H1 (cell line): ENCODE results near the gene CYTL1. TPM values are rescaled to one million over a fixed set of nuclear protein-coding genes. Genes with fewer than 3 reads are reported as not detected.

ENCODE experiments used
- CTCF ChIA-PET: fragments of 300-600 bp; sonication (Branson Sonifier 250); formaldehyde crosslinking; loops from one replicate; lab custom pipeline; 2021; ENCODE audit not compliant: partially characterized antibody; lab: Charles Lee
- POLR2A ChIA-PET: fragments of 300-600 bp; sonication (Branson Sonifier 250); formaldehyde crosslinking; loops from one replicate; lab custom pipeline; 2021; ENCODE audit warnings: inconsistent platforms; ENCODE audit not compliant: partially characterized antibody; lab: Charles Lee
- DNase-seq, 2 experiments: peaks; one replicate each; pipeline versions ENCODE4 v3.0.0 to v3.0.0-alpha.2; 2010 to 2022; ENCODE audit warnings: low spot score in 2 of 2, low read depth in 1 of 2, mixed read lengths in 1 of 2
- FAIRE-seq: peaks from 2 replicates; lab custom pipeline; 2011; peaks lifted over from hg19 to GRCh38; lab: Jason Lieb, UNC
- H2AFZ ChIP-seq: 2 replicates; pipeline ENCODE4 v1.8.1; 2012; ENCODE audit warnings: low read length, inconsistent platforms
- H2AK5ac ChIP-seq: 2 replicates; pipeline ENCODE4 v1.6.1; 2013; ENCODE audit warnings: low read depth, low read length
- H2BK120ac ChIP-seq: replicated peaks from 2 replicates; pipeline ENCODE3; 2013; ENCODE audit warnings: low read depth, low read length, inconsistent platforms
- H2BK12ac ChIP-seq: 2 replicates; pipeline ENCODE4 v1.6.1; 2013; ENCODE audit warnings: low read depth, low read length
- H2BK15ac ChIP-seq: 2 replicates; pipeline ENCODE4 v1.6.1; 2013; ENCODE audit warnings: low read length
- H2BK20ac ChIP-seq: 2 replicates; pipeline ENCODE4 v1.6.1; 2013; ENCODE audit warnings: low read length
- H2BK5ac ChIP-seq: 2 replicates; pipeline ENCODE4 v1.6.1; 2013; ENCODE audit warnings: low read depth, low read length
- H3K14ac ChIP-seq: 2 replicates; pipeline ENCODE4 v1.6.1; 2013; ENCODE audit warnings: inconsistent platforms; ENCODE audit not compliant: insufficient read length
- H3K18ac ChIP-seq: 2 replicates; pipeline ENCODE4 v1.6.1; 2013; ENCODE audit warnings: low read length; ENCODE audit errors: extremely low read depth
- H3K23ac ChIP-seq: 2 replicates; pipeline ENCODE4 v1.6.1; 2013; ENCODE audit warnings: inconsistent platforms; ENCODE audit not compliant: insufficient read length
- H3K23me2 ChIP-seq: 2 replicates; pipeline ENCODE4 v1.6.1; 2013; ENCODE audit warnings: low read depth, low read length
- H3K27ac ChIP-seq: 2 replicates; pipeline ENCODE4 v1.6.1; 2011; ENCODE audit warnings: low read depth, low read length, inconsistent platforms
- H3K27me3 ChIP-seq, 4 experiments: replicated peaks in 1 of 4; 1 replicate in 1 of 4; 2 replicates in 3 of 4; pipeline versions ENCODE4 v1.6.1 to v1.8.1; 2011 to 2013; ENCODE audit warnings: low read length in 3 of 4, mild to moderate bottlenecking in 3 of 4, inconsistent platforms in 2 of 4, mixed read lengths in 2 of 4, moderate library complexity in 1 of 4; ENCODE audit not compliant: control insufficient read depth in 3 of 4, insufficient read depth in 3 of 4; ENCODE audit errors: extremely low read depth in 1 of 4
- H3K36me3 ChIP-seq, 4 experiments: 2 replicates each; pipeline versions ENCODE4 v1.6.1 to v1.8.1; 2011 to 2013; ENCODE audit warnings: mild to moderate bottlenecking in 4 of 4, low read length in 3 of 4, moderate library complexity in 2 of 4, control low read depth in 1 of 4, inconsistent platforms in 1 of 4; ENCODE audit not compliant: insufficient read depth in 4 of 4, control insufficient read depth in 2 of 4
- H3K4ac ChIP-seq: replicated peaks from 2 replicates; pipeline ENCODE3; 2013; ENCODE audit warnings: low read length, low read depth, mixed read lengths, inconsistent platforms; ENCODE audit not compliant: insufficient read length
- H3K4me1 ChIP-seq, 4 experiments: replicated peaks in 1 of 4; 1 replicate in 1 of 4; 2 replicates in 3 of 4; pipeline versions ENCODE4 v1.6.1 to v1.8.1; 2011 to 2013; ENCODE audit warnings: low read length in 3 of 4, inconsistent platforms in 2 of 4, mixed read lengths in 1 of 4; ENCODE audit not compliant: insufficient read depth in 4 of 4, control insufficient read depth in 3 of 4
- H3K4me2 ChIP-seq, 2 experiments: 2 replicates each; pipeline versions ENCODE4 v1.6.1 to v1.8.1; 2011 to 2013; ENCODE audit warnings: low read depth in 2 of 2, low read length in 2 of 2, control low read depth in 1 of 2, inconsistent platforms in 1 of 2, mild to moderate bottlenecking in 1 of 2; ENCODE audit not compliant: insufficient read depth in 1 of 2
- H3K4me3 ChIP-seq, 4 experiments: fragments of 200-600, 300-600 bp in 1 of 4; sonication (generic), shearing (Covaris generic), sonication (Bioruptor Twin) in 1 of 4; 2 replicates each; pipeline versions ENCODE4 v1.5.1 to v1.8.1; 2011 to 2016; ENCODE audit warnings: low read length in 4 of 4, low read depth in 3 of 4, control low read depth in 2 of 4, inconsistent platforms in 2 of 4, mild to moderate bottlenecking in 2 of 4, mixed read lengths in 1 of 4, moderate library complexity in 1 of 4; ENCODE audit not compliant: insufficient read depth in 2 of 4; ENCODE audit errors: extremely low read depth in 1 of 4
- H3K56ac ChIP-seq: replicated peaks from 2 replicates; pipeline ENCODE3; 2013; ENCODE audit warnings: low read depth, mild to moderate bottlenecking, mixed read lengths, low read length, inconsistent platforms; ENCODE audit not compliant: insufficient read length
- H3K79me1 ChIP-seq: 2 replicates; pipeline ENCODE4 v1.6.1; 2013; ENCODE audit warnings: low read depth, low read length, control low read depth
- H3K79me2 ChIP-seq, 2 experiments: 2 replicates each; pipeline versions ENCODE4 v1.6.1 to v1.8.1; 2012 to 2013; ENCODE audit warnings: low read length in 2 of 2, mild to moderate bottlenecking in 2 of 2, inconsistent platforms in 1 of 2; ENCODE audit not compliant: insufficient read depth in 2 of 2, control insufficient read depth in 1 of 2
- H3K9ac ChIP-seq, 4 experiments: replicated peaks in 1 of 4; 1 replicate in 1 of 4; 2 replicates in 3 of 4; pipeline versions ENCODE4 v1.6.1 to v1.8.1; 2011 to 2013; ENCODE audit warnings: low read depth in 3 of 4, low read length in 3 of 4, control low read depth in 2 of 4, mild to moderate bottlenecking in 2 of 4, moderate library complexity in 2 of 4, inconsistent platforms in 1 of 4; ENCODE audit errors: extremely low read depth in 1 of 4
- H3K9me3 ChIP-seq, 2 experiments: 2 replicates each; pipeline versions ENCODE4 v1.6.1 to v1.8.1; 2012 to 2013; ENCODE audit warnings: mild to moderate bottlenecking in 2 of 2, moderate library complexity in 2 of 2, control low read depth in 1 of 2, inconsistent platforms in 1 of 2, low read depth in 1 of 2, low read length in 1 of 2, mixed read lengths in 1 of 2; ENCODE audit not compliant: insufficient read depth in 2 of 2
- H4K20me1 ChIP-seq, 2 experiments: replicated peaks in 1 of 2; 2 replicates each; pipeline versions ENCODE3 to v1.8.1; 2011 to 2013; ENCODE audit warnings: inconsistent platforms in 2 of 2, low read length in 2 of 2, mild to moderate bottlenecking in 1 of 2; ENCODE audit not compliant: insufficient read depth in 2 of 2, control insufficient read depth in 1 of 2
- H4K5ac ChIP-seq: 2 replicates; pipeline ENCODE4 v1.6.1; 2013; ENCODE audit warnings: low read length, low read depth, mixed read lengths, inconsistent platforms; ENCODE audit not compliant: insufficient read length
- H4K8ac ChIP-seq: 2 replicates; pipeline ENCODE4 v1.8.0; 2013; ENCODE audit warnings: mild to moderate bottlenecking, moderate library complexity, low read length, inconsistent platforms; ENCODE audit not compliant: insufficient read depth; ENCODE audit errors: extremely low read depth
- H4K91ac ChIP-seq: replicated peaks from 2 replicates; pipeline ENCODE3; 2013; ENCODE audit warnings: low read length, mixed read lengths, inconsistent platforms; ENCODE audit not compliant: insufficient read length
- CREB1 ChIP-seq: IDR thresholded peaks from 2 replicates; pipeline ENCODE4 v1.6.1; 2012; ENCODE audit warnings: inconsistent platforms
- EGR1 ChIP-seq: IDR thresholded peaks from 2 replicates; pipeline ENCODE4 v1.6.1; 2011; ENCODE audit warnings: low read depth, low read length, borderline replicate concordance
- NRF1 ChIP-seq: IDR thresholded peaks from 2 replicates; pipeline ENCODE4 v1.6.1; 2011; ENCODE audit warnings: mild to moderate bottlenecking, low read depth, low read length, improper control_type of control experiment
- RAD21 ChIP-seq, 2 experiments: IDR thresholded peaks in 1 of 2; conservative IDR thresholded peaks in 1 of 2; 2 replicates each; pipeline ENCODE4 v1.6.1; 2011; ENCODE audit warnings: low read depth in 2 of 2, low read length in 2 of 2, improper control_type of control experiment in 1 of 2, inconsistent platforms in 1 of 2, mild to moderate bottlenecking in 1 of 2, moderate library complexity in 1 of 2
- RXRA ChIP-seq: IDR thresholded peaks from 2 replicates; pipeline ENCODE4 v1.6.1; 2011; ENCODE audit warnings: low read depth, mild to moderate bottlenecking, low read length, moderate library complexity; ENCODE audit not compliant: insufficient read depth
- SP2 ChIP-seq: IDR thresholded peaks from 2 replicates; pipeline ENCODE4 v1.6.1; 2012; ENCODE audit warnings: mild to moderate bottlenecking, low read length, inconsistent platforms
- WGBS, 2 experiments: shearing (Covaris generic) in 1 of 2; methylation state at CpG; one replicate each; pipeline versions ENCODE4 v1.1.6 to v1.1.7; 2013 to 2015; ENCODE audit warnings: low lambda C conversion rate in 2 of 2, mixed read lengths in 2 of 2, inconsistent platforms in 1 of 2, low coverage in 1 of 2, missing lambda C conversion rate in 1 of 2; ENCODE audit not compliant: insufficient replicate concordance in 2 of 2, insufficient coverage in 1 of 2, insufficient read length in 1 of 2; ENCODE audit errors: extremely low coverage in 1 of 2, missing lambda C conversion rate in 1 of 2; 5-methylcytosine and 5-hydroxymethylcytosine counted together
- polyA plus RNA-seq, 7 experiments: library from polyadenylated mRNA; depleted of rRNA in 3 of 7; stranded (reverse) in 5 of 7; unstranded in 2 of 7; fragments of >200 nt in 5 of 7; fragments of 200-250 nt in 2 of 7; gene quantifications; 1 replicate in 5 of 7; 2 replicates in 1 of 7; 4 replicates in 1 of 7; pipeline versions ENCODE4 v1.2.1 to v1.2.3, GENCODE V29; 2011 to 2013; ENCODE audit warnings: missing spikeins in 2 of 7, mixed read lengths in 2 of 7
- total RNA-seq: library from RNA; stranded (reverse); fragmentation: NEBNext Ultra II Directional; extraction: Animal tissue kit (Norgen Biotek cat#: 25700); gene quantifications from 2 replicates; pipeline ENCODE4 v1.2.1, GENCODE V29; 2021
- TF ChIP-seq, protein P1 (sequence below): IDR thresholded peaks from 2 replicates; pipeline ENCODE4 v1.6.1; 2012; ENCODE audit warnings: inconsistent platforms
- TF ChIP-seq, protein P2 (sequence below): IDR thresholded peaks from 2 replicates; pipeline ENCODE4 v1.6.1; 2011; ENCODE audit warnings: low read length, improper control_type of control experiment

CYTL1 gene
- total and polyA plus RNA-seq, 2 of the 8 experiments (the other 6 are each of a cell fraction or from before 2014, with no cell fraction given), result 8.6 to 9.8 TPM

DNA sequence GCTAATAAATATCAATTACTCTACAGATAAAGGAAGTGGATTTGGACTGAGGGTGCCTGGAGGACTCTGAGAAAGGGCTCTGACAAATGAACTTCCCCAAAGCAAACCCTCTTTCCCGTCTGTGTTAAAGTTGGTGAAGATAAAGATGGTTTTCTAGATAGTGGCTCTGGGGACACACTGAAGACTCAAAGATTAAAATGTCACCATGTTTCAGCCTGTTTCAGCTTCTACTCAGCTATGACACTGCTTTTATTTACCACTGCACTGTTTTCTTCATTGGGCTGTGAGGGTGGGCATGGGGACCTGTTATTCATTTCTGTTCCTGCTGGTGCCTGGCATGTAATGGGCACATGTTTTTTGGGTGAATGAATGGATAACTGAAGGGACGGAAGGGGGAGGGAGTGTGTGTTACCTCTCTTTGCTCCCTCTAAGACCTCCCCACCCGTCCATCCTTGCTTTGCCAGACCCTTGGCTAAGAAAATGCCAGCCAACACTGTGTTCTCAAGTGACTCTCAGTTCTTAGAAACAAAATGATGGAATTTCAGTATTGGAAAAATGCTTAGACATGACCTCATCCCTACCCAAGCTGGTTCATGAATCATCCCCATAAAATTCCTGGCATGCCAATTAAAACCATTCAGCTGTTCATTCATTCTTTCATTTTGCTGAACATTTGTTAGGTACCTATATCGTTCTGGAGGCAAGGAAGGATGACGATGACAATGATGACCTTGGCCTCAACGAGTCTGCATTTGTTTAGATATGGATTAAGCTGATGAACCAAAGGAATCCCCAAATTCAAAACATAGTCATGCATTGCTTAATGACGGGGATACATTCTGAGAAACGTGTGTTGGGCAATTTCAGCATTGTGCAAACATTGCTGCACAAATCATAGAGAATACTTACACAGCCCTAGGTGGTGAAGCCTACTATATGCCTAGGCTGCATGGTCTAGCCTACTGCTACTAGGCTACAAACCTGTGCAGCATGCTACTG, 18.6 kb upstream of the CYTL1 start:
- no peak overlapping the region for H3K18ac ChIP-seq
- POLR2A ChIA-PET, result no interaction called here
- no peak overlapping the region for H2BK5ac ChIP-seq
- no peak overlapping the region for H3K4me3 ChIP-seq
- H3K79me2 ChIP-seq, result no peaks in the 10 kb centered on the region
- FAIRE-seq (no peak), DNase-seq (no peak)
- no peak overlapping the region for H2AK5ac ChIP-seq
- CTCF ChIA-PET, result interaction anchor here (1.5 kb wide), 1 partner anchor 20 kb away, joined by 4 read pairs; no protein-coding TSS in a partner anchor
- H3K9ac ChIP-seq, result no peak overlapping the region
- no peak overlapping the region for H3K56ac ChIP-seq
- no peak overlapping the region for H3K14ac ChIP-seq
- H4K8ac ChIP-seq, result no peak overlapping the region
- H2BK120ac ChIP-seq, result no peak overlapping the region
- H3K27ac ChIP-seq, result no peak overlapping the region
- no peak overlapping the region for H3K4ac ChIP-seq
- no peak overlapping the region for H2BK15ac ChIP-seq
- no peak overlapping the region for H3K23ac ChIP-seq
- H3K4me1 ChIP-seq, result no peaks in the 10 kb centered on the region
- no peaks in the 10 kb centered on the region for H3K79me1 ChIP-seq
- 82% methylated on average over 8 of the region's 8 CpGs; no CpG with 5 or more reads in 1 of the 2 experiments for WGBS, 2 experiments
- no peak overlapping the region for H2AFZ ChIP-seq
- H2BK12ac ChIP-seq, result no peak overlapping the region
- no peak overlapping the region for H4K5ac ChIP-seq
- no peaks in the 10 kb centered on the region for H3K23me2 ChIP-seq
- H2BK20ac ChIP-seq, result no peak overlapping the region
- no peaks in the 10 kb centered on the region for H4K20me1 ChIP-seq
- no peaks in the 10 kb centered on the region for H3K27me3 ChIP-seq
- no peaks in the 10 kb centered on the region for H3K36me3 ChIP-seq
- no peak overlapping the region for H3K4me2 ChIP-seq
- H4K91ac ChIP-seq, result no peak overlapping the region
- no peaks in the 10 kb centered on the region for H3K9me3 ChIP-seq
- TF ChIP-seq CREB1 (no peak), SP2 (no peak), RAD21 (IDR thresholded peaks at IDR 0.05 in 1 of 2, conservative IDR thresholded peaks at IDR 0.05 in 1 of 2; ENCODE audit: low read depth in 2 of 2, low read length in 2 of 2) (no peak), NRF1 (no peak), RXRA (no peak), EGR1 (no peak)
- TF ChIP-seq, protein P1, sequence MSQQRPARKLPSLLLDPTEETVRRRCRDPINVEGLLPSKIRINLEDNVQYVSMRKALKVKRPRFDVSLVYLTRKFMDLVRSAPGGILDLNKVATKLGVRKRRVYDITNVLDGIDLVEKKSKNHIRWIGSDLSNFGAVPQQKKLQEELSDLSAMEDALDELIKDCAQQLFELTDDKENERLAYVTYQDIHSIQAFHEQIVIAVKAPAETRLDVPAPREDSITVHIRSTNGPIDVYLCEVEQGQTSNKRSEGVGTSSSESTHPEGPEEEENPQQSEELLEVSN, result no peak
- TF ChIP-seq, protein P2, sequence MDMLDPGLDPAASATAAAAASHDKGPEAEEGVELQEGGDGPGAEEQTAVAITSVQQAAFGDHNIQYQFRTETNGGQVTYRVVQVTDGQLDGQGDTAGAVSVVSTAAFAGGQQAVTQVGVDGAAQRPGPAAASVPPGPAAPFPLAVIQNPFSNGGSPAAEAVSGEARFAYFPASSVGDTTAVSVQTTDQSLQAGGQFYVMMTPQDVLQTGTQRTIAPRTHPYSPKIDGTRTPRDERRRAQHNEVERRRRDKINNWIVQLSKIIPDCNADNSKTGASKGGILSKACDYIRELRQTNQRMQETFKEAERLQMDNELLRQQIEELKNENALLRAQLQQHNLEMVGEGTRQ, result no peak
